ENCODE results near the gene FANCF.
A peak's percentile ranks its signal among the peaks of the same experiment; 100 is the strongest.
"Not testable (repeated sequence)": the region's sequence is repeated elsewhere in the genome, so short reads cannot be mapped to it uniquely, and the experiment has no call there.

FANCF gene, protein sequence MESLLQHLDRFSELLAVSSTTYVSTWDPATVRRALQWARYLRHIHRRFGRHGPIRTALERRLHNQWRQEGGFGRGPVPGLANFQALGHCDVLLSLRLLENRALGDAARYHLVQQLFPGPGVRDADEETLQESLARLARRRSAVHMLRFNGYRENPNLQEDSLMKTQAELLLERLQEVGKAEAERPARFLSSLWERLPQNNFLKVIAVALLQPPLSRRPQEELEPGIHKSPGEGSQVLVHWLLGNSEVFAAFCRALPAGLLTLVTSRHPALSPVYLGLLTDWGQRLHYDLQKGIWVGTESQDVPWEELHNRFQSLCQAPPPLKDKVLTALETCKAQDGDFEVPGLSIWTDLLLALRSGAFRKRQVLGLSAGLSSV

DNA sequence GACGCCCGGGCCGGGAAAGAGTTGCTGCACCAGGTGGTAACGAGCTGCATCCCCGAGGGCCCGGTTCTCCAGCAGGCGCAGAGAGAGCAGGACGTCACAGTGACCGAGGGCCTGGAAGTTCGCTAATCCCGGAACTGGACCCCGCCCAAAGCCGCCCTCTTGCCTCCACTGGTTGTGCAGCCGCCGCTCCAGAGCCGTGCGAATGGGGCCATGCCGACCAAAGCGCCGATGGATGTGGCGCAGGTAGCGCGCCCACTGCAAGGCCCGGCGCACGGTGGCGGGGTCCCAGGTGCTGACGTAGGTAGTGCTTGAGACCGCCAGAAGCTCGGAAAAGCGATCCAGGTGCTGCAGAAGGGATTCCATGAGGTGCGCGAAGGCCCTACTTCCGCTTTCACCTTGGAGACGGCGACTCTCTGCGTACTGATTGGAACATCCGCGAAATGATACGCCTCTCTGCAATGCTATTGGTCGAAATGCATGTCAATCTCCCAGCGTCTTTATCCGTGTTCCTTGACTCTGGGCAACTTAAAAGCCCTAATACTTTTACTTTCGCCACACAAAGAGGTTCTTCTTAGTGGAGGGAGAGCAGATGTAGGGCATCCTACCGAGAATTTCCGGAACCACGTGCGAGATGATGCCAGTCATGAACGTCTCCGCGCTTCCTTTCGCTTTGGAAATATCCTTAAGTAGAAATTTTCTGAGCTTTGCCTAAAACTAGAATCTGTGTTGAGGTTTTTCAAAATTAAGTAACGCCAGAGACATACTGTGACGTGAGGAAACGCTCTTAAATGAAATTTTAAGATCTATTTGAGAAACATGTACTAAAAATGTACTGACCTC lies at the start of gene FANCF:
Gene FANCF (minus strand): TSS at position 376 of the 840 bp plus-strand sequence. CDS start 13 bp downstream, at position 363.
- peak; percentile 99 for DNase-seq (ENCODE audit: low spot score)

DNA sequence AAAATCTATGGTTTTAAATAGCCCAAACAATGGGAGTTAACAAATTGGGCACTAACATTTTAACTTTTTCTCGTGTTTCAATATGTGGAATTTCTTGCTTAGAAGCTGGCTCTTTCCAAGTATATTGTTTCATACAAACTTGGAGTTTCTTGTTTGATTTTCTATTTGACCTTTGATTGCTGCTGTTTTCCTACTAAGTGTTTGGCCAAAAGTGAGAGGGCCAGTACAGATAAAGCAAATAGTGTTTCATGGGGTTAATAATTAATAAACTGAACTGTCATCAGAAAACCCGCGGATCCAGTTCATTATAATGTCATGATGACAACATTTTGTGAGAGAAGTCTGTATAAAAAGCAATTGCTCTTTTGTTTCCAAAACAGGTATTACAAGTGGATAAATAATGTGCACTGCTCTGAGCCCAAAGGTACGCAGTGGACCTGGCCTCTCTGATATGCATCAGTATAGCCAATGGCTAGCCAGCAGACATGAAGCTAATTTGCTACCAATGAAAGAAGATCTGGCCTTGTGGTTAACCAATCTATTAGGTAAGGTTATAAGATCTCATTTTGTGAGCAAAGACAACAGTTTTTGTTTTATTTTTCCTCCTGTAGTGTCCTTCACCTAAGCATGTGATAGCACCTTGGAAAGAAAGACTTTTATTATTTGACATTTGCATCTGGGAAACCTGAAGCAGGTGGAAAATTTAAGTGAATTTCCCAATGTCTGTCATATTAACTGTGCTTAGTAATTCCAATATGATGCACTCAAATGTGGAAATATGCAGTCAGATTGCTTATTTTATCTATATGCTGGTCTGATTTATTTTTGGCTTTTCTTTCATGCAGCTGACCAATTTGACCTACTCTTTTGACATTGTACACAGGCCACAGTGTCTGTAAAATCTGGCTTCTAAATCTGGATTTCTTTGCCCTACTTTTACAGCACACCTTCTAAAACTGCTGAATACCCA lies 49.1 kb upstream of the FANCF start:
- peak; percentile 49 for DNase-seq (ENCODE audit: low spot score)

DNA sequence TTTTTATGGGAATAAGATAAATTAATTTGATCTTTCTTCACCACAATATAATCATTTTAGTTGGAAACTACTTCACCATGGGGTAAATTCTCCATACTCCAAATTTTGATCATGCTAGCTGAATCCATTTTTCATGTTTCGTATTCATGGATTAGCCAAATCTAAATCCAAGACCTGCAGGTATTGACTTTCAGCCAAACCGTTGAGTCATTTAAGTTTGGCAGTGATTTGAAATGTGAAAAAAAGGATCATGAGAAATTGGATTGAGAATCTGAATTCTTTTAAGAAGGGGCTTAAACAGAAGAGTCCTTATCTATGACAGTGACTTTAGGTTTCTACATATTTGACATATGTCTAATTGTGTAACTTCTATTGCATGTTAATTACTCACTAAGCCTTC lies 46.1 kb upstream of the FANCF start:
- DNase-seq (ENCODE audit: low spot score), result no peak

DNA sequence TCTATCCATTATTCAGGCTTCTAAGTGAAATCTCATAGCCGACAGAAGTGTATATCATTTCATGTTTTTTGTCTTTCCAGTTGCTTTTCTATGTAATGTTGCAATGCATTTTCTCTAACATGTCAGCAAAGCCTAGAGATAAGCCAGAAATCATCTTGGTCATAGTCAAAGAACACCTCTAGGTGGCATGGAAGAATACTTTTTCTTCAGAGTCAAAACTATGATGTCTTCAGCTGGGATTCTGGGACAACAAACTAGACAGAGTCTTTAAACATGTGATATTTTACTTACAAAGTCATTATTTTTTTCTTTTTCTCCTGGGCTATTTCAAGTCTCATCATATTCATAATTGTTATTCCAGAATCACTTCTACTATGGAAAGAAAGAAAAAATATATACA lies 45.2 kb upstream of the FANCF start:
- peak; percentile 26 for DNase-seq (ENCODE audit: low spot score)

DNA sequence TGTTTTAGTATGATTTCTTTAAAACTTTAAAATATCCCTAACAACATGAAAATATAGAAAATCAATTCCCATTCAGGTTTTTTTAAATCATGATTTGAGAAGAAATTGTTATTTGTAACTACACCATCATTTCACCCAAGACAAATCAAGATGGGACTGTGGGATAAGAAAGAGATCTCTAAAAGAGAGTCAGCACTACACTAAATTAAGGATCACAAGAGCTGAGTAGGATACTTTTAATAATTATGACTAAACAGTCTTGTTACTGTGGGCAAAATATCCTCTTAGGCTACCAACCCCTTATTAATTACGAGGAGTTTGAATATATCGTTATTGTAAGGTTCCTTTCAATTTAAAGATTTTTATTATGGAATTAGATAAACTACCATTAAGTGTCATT lies 43.7 kb upstream of the FANCF start:
- DNase-seq (ENCODE audit: low spot score), result no peak

DNA sequence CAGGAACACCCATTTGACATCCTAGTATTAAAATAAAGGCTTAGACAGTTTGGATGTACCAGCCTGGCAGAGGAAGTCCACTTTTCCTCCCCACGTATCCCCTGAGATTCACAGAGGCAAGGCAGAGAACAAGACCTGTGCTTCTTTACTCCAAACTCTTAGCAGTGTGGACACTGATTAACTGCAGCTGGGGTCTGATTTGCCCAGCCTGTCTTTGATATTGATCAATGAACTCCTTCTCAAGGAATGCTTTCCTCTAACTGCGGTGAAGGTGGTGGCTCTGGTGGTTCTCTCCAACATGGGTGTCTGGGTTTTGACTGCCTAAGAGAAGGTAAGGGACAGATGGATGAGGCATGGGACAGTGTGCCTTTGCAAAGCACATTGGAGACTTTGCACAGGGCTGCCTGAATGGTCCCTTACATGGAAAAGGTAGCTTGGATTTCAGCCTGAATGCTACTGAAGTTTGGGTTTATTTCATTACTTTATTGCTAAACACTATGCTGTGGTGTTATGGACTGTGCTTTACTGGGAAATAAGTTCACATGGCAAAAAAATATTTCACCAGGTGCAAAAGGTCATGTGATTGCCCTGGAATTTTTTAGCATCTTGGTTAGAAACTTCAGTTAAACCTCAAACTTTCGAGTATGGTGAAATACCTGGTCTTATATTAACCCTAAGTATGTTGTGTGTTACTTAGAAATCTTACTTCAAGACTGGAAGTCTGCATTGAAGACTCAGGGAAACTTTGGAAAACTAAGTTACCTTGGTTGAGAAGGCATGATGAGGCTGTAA lies 42.6 kb upstream of the FANCF start:
- no peak for DNase-seq (ENCODE audit: low spot score)

DNA sequence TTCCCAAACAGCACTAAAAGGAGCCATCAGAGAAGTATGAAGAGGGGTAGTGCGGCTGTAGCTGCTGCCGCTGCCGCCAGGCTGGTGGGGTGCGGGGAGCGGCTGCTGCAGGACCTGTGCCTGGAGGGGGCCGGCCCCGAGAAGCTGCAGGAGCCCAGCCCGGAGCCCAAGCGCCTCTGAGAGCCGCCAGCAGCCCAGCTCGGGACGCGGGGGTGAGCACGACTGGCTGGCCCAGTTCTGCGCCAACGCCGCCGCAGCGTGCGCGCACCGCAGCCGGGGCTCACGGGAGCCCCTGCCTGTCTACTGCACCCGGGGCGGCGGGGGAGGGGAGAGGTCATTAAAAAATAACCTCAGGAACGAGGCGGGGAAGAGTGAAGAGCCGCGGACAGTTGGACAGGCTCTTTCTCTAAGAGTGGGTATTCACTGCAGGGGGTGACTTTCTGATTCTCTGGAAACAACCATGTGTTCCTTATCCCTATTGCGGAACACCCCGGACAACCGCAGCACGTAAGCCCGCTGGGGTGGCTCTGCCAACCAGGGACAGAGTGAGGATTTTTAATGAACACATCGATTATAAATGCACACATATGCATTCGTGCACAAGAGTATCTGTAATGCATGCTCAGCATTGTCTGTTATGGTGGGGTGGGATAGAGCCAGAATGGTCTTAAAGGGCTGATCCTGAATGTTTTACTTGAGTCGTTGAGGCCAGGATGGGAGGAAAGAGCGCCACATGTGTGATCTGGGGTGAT lies 41.2 kb upstream of the FANCF start:
- DNase-seq (ENCODE audit: low spot score), result peak; percentile 25

DNA sequence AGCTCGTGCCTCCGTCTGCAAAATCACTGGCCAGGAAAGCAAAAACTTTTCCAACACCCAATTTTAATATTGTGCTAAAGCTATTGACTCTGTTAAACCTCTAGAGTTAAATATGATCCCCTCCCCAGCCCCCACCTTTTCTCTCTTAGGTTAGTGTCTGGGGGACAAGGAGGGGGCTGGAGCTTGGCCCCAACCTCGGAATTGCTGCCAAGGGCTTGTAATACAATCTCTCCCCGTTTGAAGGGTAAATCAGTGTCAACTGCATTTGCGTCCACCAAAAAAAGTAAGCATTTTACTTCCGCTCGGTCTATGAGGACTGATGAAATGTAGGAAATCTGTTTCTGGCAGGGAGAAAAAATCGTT lies 40.7 kb upstream of the FANCF start, which contains the start of gene GAS2:
Gene GAS2 (plus strand): TSS at position 287 of the 363 bp plus-strand sequence. CDS start 8,259 bp downstream, outside the sequence.
- DNase-seq (ENCODE audit: low spot score), result no peak

DNA sequence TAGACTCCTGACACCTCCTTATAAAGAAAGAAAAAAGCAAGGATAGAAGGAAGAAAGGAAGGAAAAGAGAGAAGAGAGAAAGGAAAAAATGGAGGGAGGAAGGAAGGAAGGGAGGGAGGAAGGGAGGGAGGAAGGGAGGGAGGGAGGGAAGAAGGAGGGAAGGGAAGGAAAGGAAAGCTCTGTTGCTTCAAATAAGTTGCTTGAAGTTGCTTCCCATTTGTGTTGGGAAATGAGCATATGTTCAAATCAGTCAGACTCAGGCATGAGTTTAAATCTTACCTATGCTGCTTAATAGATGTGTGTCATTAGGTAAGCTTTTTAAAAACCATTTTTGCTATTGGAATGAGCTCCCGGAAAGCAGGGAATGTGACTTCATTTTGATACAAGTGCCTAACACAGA lies 34.2 kb upstream of the FANCF start:
- DNase-seq (ENCODE audit: low spot score), result no peak

DNA sequence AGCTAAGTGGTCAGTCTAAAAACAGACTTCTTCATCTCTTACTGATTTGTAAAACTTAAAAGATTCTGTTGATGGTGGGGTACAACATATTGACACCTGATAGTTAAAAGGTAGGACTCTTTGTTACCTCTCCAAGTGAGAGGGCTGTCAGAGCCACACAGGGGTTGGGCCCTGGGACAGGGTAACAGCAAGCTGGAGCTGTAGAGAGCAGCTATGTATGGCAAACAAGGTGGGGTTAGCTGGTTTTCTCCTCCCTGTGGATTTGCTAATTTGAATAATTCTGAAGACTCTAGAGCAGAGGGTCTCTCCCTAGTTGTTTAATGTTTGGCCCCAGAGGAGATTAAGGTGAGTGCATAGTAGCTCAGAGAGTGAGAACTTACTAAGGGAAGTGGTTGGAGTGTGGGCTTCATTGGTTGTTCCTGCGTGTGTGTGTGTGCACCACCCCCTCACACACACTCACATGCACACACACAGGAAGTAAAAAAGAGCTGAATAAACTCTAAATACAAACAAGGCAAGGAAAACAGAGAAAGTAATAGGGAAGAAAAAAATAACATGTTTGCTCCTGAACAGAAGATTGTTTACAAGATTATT lies 31.6 kb upstream of the FANCF start:
- no peak for DNase-seq (ENCODE audit: low spot score)

DNA sequence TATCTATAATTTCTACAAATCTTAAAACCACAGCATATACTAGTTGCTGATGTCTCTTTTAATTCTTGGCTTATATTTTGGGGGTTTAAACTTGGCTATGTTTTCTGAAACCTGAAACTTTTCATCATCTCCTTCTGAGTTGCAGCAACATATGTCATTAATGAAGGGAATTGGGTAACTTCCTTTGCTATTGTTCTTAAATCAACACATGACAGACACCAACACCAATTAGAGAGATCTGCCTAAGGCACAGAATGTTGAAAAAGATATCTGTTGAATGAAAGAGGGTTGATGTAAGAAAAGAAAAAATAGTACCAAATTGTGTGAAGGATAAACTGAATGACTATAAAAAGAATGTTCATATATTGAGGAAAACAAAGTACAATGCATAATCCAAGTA lies 30.5 kb upstream of the FANCF start:
- DNase-seq (ENCODE audit: low spot score), result no peak

DNA sequence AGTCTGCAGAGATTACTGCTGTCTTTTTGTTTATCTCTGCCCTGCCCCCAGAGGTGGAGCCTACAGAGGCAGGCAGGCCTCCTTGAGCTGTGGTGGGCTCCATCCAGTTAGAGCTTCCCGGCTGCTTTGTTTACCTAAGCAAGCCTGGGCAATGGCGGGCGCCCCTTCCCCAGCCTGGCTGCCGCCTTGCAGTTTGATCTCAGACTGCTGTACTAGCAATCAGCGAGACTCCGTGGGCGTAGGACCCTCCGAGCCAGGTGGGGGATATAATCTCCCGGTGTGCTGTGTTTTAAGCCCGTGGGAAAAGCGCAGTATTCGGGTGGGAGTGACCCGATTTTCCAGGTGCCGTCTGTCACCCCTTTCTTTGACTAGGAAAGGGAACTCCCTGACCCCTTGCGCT lies 26.7 kb upstream of the FANCF start:
- not testable (repeated sequence) for DNase-seq (ENCODE audit: low spot score)

DNA sequence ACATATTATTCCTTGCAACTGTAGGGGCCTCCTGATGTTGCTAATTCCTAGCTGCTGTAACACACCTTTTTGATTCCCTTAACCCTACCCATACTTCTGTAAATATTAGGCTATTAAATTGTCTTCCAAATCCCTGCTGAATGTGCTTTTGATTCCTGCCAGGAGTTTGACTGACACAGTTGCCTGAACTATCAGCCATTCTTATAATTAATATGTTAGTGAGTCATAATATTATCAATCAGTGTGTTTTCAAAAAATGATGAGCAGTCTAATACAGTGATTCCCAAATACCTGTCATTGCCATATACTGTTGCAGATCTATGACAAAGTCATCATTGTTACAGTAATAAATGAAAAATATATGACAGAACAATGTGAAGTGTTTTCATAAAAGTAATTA lies 15.9 kb upstream of the FANCF start:
- no peak for DNase-seq (ENCODE audit: low spot score)

DNA sequence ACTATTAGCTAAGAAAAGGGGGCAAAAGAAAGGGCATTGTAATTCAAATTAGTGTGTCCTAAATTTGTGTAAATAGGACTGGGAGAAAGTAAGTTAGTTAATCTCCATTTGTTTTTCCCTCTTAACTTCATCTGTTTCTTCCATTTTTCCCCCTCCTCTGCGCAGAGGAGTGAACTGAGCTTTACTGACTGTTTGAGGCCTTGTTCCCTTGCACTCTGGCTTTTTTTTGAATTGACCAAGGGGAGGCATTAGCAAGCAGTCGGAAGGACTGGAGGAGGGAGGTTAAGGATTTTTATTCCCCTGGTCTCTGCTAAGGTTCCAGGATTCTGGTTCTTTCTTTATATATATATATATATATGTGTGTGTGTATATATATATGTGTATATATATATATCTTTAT lies 15.2 kb upstream of the FANCF start:
- DNase-seq (ENCODE audit: low spot score), result no peak

DNA sequence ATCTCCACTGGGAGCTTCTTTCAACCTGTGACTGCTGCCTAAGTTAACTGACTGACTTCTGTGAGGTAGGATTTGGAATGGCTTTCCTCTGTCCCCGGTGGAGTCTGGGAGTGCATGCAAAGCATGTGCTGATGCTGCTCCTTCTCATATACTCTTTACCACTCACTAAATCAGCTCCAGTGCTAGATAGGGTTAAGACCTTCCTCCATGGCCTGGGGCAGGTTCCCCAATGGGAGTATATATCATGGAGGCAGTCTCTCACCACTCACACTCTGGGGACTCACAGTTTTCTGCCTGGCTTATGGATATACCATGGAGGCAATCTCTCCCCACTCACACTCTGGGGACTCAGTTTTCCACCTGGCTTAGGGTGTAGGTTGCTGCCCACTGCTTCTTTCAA lies 10.1 kb upstream of the FANCF start:
- DNase-seq (ENCODE audit: low spot score), result no peak

DNA sequence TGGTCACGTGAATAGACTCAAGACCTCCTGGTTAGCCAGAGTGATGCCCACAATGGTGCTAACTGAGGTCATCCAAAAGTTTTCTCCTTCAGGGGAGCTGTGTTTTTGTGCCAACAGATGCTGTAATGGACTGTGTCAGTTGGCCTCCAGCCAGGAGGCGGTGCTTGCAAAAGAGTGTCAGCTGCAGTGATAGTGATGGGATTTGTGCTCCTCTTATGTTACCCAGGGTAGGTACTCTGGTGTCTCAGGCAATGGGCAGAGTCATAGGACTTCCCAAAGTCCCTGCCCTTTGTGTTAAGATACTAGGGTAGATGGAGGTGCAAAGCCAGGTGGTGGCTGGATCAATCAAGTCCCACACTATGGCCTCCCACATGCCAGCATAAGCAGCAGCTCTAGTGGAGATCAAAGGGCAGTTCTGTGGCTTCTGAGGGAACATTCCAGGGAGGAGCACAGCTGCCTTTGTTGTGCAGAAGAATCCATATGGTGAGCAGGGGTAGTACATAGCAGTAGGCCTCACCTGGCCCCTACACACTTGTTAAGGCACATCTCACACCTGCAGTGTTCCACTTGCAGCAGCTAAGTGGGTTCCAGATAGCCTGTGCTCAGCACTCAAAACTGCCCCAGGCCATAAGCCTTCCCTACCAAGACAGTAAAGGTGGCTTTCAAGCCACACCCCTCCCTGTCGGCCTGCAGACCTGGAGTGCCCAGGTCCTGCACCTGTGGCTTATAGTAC lies 9.4 kb upstream of the FANCF start:
- DNase-seq (ENCODE audit: low spot score), result peak; percentile 69

DNA sequence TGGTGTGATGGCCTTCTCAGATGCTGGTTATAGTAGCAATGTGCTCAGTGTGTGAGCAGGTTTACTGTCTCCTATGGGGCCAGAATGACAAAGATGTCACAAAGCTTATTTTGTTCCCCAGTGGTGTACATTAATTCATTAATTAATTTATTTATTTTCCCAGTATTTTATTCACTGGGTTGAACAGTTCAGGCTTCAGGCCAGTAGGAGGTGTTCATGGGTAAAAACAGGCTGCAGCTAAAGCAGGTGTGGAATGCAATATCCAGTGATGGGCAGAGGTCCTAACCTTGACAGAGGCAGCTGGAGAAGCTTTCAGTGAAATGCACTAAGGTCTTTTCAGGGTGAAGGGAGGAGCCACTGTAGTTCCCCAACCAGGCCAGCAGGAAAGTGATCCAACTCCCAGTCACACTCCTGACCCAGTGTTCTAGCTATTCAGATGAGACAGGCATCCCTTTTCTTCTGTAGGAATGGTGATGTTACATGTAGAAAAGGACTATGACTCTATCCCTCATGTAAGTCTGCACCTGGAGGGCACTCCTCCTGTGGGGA lies 7.8 kb upstream of the FANCF start:
- no peak for DNase-seq (ENCODE audit: low spot score)

DNA sequence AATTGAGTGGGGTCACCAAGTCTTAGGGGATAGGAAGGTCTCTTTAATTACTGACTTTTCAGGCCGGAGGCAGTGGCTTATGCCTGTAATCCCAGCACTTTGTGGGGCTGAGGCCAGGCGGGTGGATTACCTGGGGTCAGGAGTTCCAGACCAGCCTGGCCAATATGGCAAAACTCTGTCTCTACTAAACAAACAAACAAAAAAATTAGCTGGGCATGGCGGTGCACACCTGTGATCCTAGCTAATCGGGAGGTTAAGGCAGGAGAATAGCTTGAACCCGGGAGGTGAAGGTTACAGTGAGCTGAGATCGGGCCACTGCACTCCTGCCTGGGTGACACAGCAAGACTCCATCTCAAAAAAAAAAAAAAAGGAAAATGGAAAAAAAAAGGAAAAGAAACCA lies 1.8 kb upstream of the FANCF start:
- DNase-seq (ENCODE audit: low spot score), result no peak

DNA sequence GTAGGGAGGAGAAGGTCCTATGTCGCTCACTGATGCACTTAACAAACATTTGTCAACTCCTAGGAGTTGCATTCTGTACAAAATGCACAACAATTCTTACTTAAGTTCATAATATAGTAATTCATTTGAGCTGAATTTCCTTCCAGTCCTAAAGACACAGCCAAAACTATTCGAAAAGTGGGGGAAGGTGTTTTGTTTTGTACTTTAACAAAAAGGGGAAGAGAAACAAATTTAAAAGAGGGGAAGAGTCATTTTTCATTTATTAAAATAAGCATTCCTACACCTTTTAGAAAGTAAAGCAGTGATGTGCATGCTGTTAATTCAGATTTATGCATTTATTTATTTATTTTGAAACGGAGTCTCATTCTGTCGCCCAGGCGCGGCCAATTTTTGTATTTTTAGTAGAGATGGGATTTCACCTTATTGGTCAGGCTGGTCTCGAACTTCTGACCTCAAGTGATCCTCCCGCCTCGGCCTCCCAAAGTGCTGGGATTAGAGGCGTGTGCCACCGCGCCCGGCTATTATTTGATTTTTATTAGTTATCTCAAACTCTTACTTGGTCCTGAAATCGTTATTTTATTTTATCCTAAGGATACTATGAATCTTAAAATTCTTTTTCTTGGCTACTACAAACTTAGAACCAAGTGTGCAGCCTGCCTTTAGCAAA lies 1.1 kb upstream of the FANCF start:
- no peak for DNase-seq (ENCODE audit: low spot score)
